Activated B cell treated with CpG ODN at 0.5 μM for 24 hours (primary cell): ENCODE measurements around the gene SLC16A3. TPM values are rescaled to one million over a fixed set of nuclear protein-coding genes. Genes with fewer than 3 reads are reported as not detected.

Source experiments
- ATAC-seq: fragments of 200-7000 bp; cut with Tn5 transposase; one replicate; pipeline ENCODE4 v1.10.0; 2021; ENCODE audit warnings: low read depth, mild to moderate bottlenecking, moderate library complexity
- CTCF ChIA-PET: fragments of 350-600 bp; sonication (Branson Sonifier 250); formaldehyde crosslinking; loops from one replicate; lab custom pipeline; 2021; ENCODE audit warnings: antibody characterized with exemption; lab: Charles Lee
- POLR2A ChIA-PET: fragments of 350-600 bp; sonication (Branson Sonifier 250); formaldehyde crosslinking; loops from one replicate; lab custom pipeline; 2021; ENCODE audit warnings: antibody characterized with exemption; lab: Charles Lee
- DNase-seq: peaks from one replicate; pipeline ENCODE4 v3.0.0; 2022
- H3K27ac Mint-ChIP-seq: one replicate; pipeline ENCODE4 v1.8.0; 2020; ENCODE audit warnings: mixed read lengths
- H3K27me3 Mint-ChIP-seq: one replicate; pipeline ENCODE4 v1.8.0; 2021; ENCODE audit warnings: mixed read lengths
- H3K36me3 Mint-ChIP-seq: one replicate; pipeline ENCODE4 v1.8.0; 2021; ENCODE audit warnings: low read depth, mixed read lengths
- H3K4me1 Mint-ChIP-seq: one replicate; pipeline ENCODE4 v1.8.0; 2021; ENCODE audit warnings: mixed read lengths
- H3K4me3 Mint-ChIP-seq: one replicate; pipeline ENCODE4 v1.8.0; 2020; ENCODE audit warnings: mild to moderate bottlenecking, mixed read lengths
- H3K9me3 Mint-ChIP-seq: one replicate; pipeline ENCODE4 v1.8.0; 2020; ENCODE audit warnings: mixed read lengths
- CTCF ChIP-seq: fragments of 200-600 bp; IDR thresholded peaks from one replicate; pipeline ENCODE4 v1.8.0; 2022; ENCODE audit warnings: antibody characterized with exemption, mild to moderate bottlenecking
- intact Hi-C: fragments of 100-400 bp; cut with micrococcal nuclease; formaldehyde crosslinking; loops from one replicate; pipeline ENCODE4 v1.15.1; 2024
- total RNA-seq: library from RNA; stranded (reverse); gene quantifications from 2 replicates; pipeline ENCODE4 v1.2.3, GENCODE V29; 2022

The SLC16A3 gene
- total RNA-seq, 1 donor from 2014 or later, result 24.6 TPM

- H3K36me3 Mint-ChIP-seq, result peaks cover 15% of the 10 kb centered on the region
- intact Hi-C loops, result loop anchor here (5.0 to 10.0 kb wide), 2 partner anchors 35 to 318 kb away; partner anchors contain the start of gene CSNK1D
Measured at GRCh38 chr17:82237083-82237745, 8.4 kb downstream of the SLC16A3 start.

GRCh38 chr17:82237746-82238471 lies 9.1 kb downstream of the SLC16A3 start:
- DNase-seq, result no peak
- intact Hi-C loops, result loop anchor here (5.0 to 10.0 kb wide), 2 partner anchors 34 to 317 kb away; partner anchors contain the start of gene CSNK1D
- no peaks in the 10 kb centered on the region for H3K27me3 Mint-ChIP-seq
- H3K27ac Mint-ChIP-seq, result peak overlapping the region; percentile 18
- peaks cover 20% of the 10 kb centered on the region for H3K36me3 Mint-ChIP-seq
- ChIA-PET CTCF (interaction anchor here (1.5 kb wide), 1 partner anchor 26 kb away, joined by 3 read pairs; the partner anchor contains the start of gene CCDC57), POLR2A (interaction anchor here (0.6 to 1.8 kb wide), 3 partner anchors 9 to 60 kb away, joined by 3 to 5 read pairs (median 5); partner anchors contain the start of gene SLC16A3)
- no peak for ATAC-seq
- no peak overlapping the region for H3K4me3 Mint-ChIP-seq
- peaks cover 51% of the 10 kb centered on the region for H3K4me1 Mint-ChIP-seq
- no peak for TF ChIP-seq CTCF
- H3K9me3 Mint-ChIP-seq, result no peaks in the 10 kb centered on the region

More at GRCh38 chr17:82237083-82237745, 8.4 kb downstream of the SLC16A3 start:
- H3K4me3 Mint-ChIP-seq, result no peak overlapping the region
- DNase-seq (no peak), ATAC-seq (no peak)
- no peak for TF ChIP-seq CTCF
- CTCF ChIA-PET, result interaction anchor here (1.2 to 3.4 kb wide), 3 partner anchors 31 to 113 kb away, joined by 5 to 17 read pairs (median 7); no protein-coding TSS in a partner anchor
- H3K27me3 Mint-ChIP-seq, result no peaks in the 10 kb centered on the region
- POLR2A ChIA-PET, result interaction anchor here (1.2 to 1.8 kb wide), 3 partner anchors 8 to 56 kb away, joined by 3 to 5 read pairs (median 5); partner anchors contain the start of gene SLC16A3
- no peaks in the 10 kb centered on the region for H3K9me3 Mint-ChIP-seq
- H3K27ac Mint-ChIP-seq, result no peak overlapping the region
- peaks cover 56% of the 10 kb centered on the region for H3K4me1 Mint-ChIP-seq

GRCh38 chr17:82238472-82239201 lies 9.8 kb downstream of the SLC16A3 start:
- peaks cover 44% of the 10 kb centered on the region for H3K4me1 Mint-ChIP-seq
- peak overlapping the region; percentile 80 for H3K27ac Mint-ChIP-seq
- ChIA-PET CTCF (interaction anchor here (1.5 kb wide), 1 partner anchor 26 kb away, joined by 3 read pairs; the partner anchor contains the start of gene CCDC57), POLR2A (interaction anchor here (0.6 to 1.2 kb wide), 3 partner anchors 32 to 59 kb away, joined by 3 to 5 read pairs (median 3); no protein-coding TSS in a partner anchor)
- no peaks in the 10 kb centered on the region for H3K9me3 Mint-ChIP-seq
- TF ChIP-seq CTCF, result no peak
- H3K27me3 Mint-ChIP-seq, result no peaks in the 10 kb centered on the region
- ATAC-seq (peak; percentile 21), DNase-seq (no peak)
- intact Hi-C loops, result loop anchor here (5.0 to 10.0 kb wide), 2 partner anchors 34 to 316 kb away; partner anchors contain the start of gene CSNK1D
- H3K4me3 Mint-ChIP-seq, result peak overlapping the region; percentile 71
- peaks cover 27% of the 10 kb centered on the region for H3K36me3 Mint-ChIP-seq

GRCh38 chr17:82239401-82239925 lies 10.6 kb downstream of the SLC16A3 start:
- Mint-ChIP-seq H3K27me3 (no peaks in the 10 kb centered on the region), H3K27ac (no peak overlapping the region), H3K36me3 (peaks cover 35% of the 10 kb centered on the region), H3K4me3 (no peak overlapping the region), H3K4me1 (peaks cover 39% of the 10 kb centered on the region), H3K9me3 (no peaks in the 10 kb centered on the region)
- POLR2A ChIA-PET, result interaction anchor here (1.2 to 1.3 kb wide), 2 partner anchors 10 to 34 kb away, joined by 3 to 5 read pairs; partner anchors contain the start of gene SLC16A3
- ATAC-seq (no peak), DNase-seq (no peak)
- CTCF ChIA-PET, result interaction anchor here (1.5 kb wide), 1 partner anchor 27 kb away, joined by 3 read pairs; the partner anchor contains the start of gene CCDC57
- no peak for TF ChIP-seq CTCF
- intact Hi-C loops, result loop anchor here (5.0 to 10.0 kb wide), 2 partner anchors 33 to 315 kb away; partner anchors contain the start of gene CSNK1D
